Upper lobe of left lung (tissue), 6 donors: ENCODE measurements around the gene VAPA. TPM values are rescaled to one million over a fixed set of nuclear protein-coding genes. Genes with fewer than 3 reads are reported as not detected.

Experiments
- ATAC-seq, 2 donors: fragments of 200-7000 bp; cut with Tn5 transposase; one replicate each; pipeline ENCODE4 v1.9.1; 2022; ENCODE audit warnings: mild to moderate bottlenecking in 2 of 2, moderate library complexity in 2 of 2; ENCODE audit not compliant: low FRiP score in 2 of 2
- DNase-seq, 2 donors: peaks; one replicate each; pipeline ENCODE4 v3.0.0-alpha.2; 2019 to 2020
- H3K27ac ChIP-seq, 4 donors: fragments of 200-600 bp; sonication (generic); one replicate each; pipeline ENCODE4 v1.5.1; 2016 to 2019
- H3K27me3 ChIP-seq, 4 donors: fragments of 200-600 bp; sonication (generic); one replicate each; pipeline ENCODE4 v1.5.1; 2017 to 2019
- H3K36me3 ChIP-seq, 4 donors: fragments of 200-600 bp; sonication (generic); one replicate each; pipeline ENCODE4 v1.5.1; 2016 to 2019
- H3K4me1 ChIP-seq, 4 donors: fragments of 200-600 bp; sonication (generic); one replicate each; pipeline ENCODE4 v1.5.1; 2018 to 2019
- H3K4me3 ChIP-seq, 4 donors: fragments of 200-600 bp; sonication (generic); one replicate each; pipeline ENCODE4 v1.5.1; 2017 to 2019; ENCODE audit warnings: mild to moderate bottlenecking in 2 of 4, moderate library complexity in 1 of 4
- H3K9me3 ChIP-seq, 4 donors: fragments of 200-600 bp; sonication (generic); one replicate each; pipeline ENCODE4 v1.5.1; 2018 to 2019
- CTCF ChIP-seq, 6 experiments: fragments of 450-650 bp in 4 of 6; fragments of 200-600 bp in 2 of 6; sonication (generic) in 2 of 6; IDR thresholded peaks; one replicate each; pipeline ENCODE4 v1.5.1; 2016 to 2019; ENCODE audit warnings: antibody characterized with exemption in 6 of 6
- EP300 ChIP-seq, 4 donors: sonication (generic); formaldehyde crosslinking; IDR thresholded peaks; one replicate each; pipeline ENCODE4 v1.5.1; 2017; ENCODE audit warnings: antibody characterized with exemption in 4 of 4, control low read depth in 2 of 4
- POLR2A ChIP-seq, 4 donors: fragments of 450-650 bp; IDR thresholded peaks; one replicate each; pipeline ENCODE4 v1.5.1; 2016 to 2017; ENCODE audit warnings: antibody characterized with exemption in 4 of 4, mild to moderate bottlenecking in 2 of 4
- POLR2AphosphoS5 ChIP-seq, 2 donors: sonication (generic); formaldehyde crosslinking; IDR thresholded peaks; one replicate each; pipeline ENCODE4 v1.5.1; 2017; ENCODE audit warnings: antibody characterized with exemption in 2 of 2
- WGBS, 2 donors: methylation state at CpG; one replicate each; pipeline ENCODE4 v1.1.5; 2017 to 2018; 5-methylcytosine and 5-hydroxymethylcytosine counted together
- total RNA-seq, 6 donors: library from RNA; depleted of rRNA in 4 of 6; stranded (reverse); fragments of >200 nt in 4 of 6; gene quantifications; one replicate each; pipeline versions ENCODE4 v1.1.0 to v1.2.1, GENCODE V29; 2016 to 2021
- donor health status: DM: no; HTN: no; CAD: no; lungs with moderate emphysema.
- donor health status: DM: no; HTN: yes; CAD: no; lungs with severe emphysema.

The VAPA gene
- total RNA-seq, 6 donors from 2014 or later: 233 to 566 (median 285) TPM

- H3K4me3 ChIP-seq: no peak overlapping the region
- ATAC-seq: no peak
- no peak for DNase-seq
- no peak overlapping the region for H3K27ac ChIP-seq
- H3K36me3 ChIP-seq: no peaks in the 10 kb centered on the region
- H3K4me1 ChIP-seq: peaks cover 0 to 2% (median 0%) of the 10 kb centered on the region in 4 donors
- 65 to 66% methylated on average over 11 of the region's 11 CpGs for WGBS, 2 donors
- H3K9me3 ChIP-seq: peaks cover 0 to 9% (median 5%) of the 10 kb centered on the region in 4 donors
- TF ChIP-seq POLR2A (IDR thresholded peaks at IDR 0.05): no peak
- TF ChIP-seq EP300 (IDR thresholded peaks at IDR 0.05): no peak
- no peak for TF ChIP-seq POLR2AphosphoS5 (IDR thresholded peaks at IDR 0.05)
- TF ChIP-seq CTCF (IDR thresholded peaks at IDR 0.05): no peak
- H3K27me3 ChIP-seq: no peaks in the 10 kb centered on the region
Measured at GRCh38 chr18:9994026-9994570, 80.3 kb downstream of the VAPA start.

DNA sequence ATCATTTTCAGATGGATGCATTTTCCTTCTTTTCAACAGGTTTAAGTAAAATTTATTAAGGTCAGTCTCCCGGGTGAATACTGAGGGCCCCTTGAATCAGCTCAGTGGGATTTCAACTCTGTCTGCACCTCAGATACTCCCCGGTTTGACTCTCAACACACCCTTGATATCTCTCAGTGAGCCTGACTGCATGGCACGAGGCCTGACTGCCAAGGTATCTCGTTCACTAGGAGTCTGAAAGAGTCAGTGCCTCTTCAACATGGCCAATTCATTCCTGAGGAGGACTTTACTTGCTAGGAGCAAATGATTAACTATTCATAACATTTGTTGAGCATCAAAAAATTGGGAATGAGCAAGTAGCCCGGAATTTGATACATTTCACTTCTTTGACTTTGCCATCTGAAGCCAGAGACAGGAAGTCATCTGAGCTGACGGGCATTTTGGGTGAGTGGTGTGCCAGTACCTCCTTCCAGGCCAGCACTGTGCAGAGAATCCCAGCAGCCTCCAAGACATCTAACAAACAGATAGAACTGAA is 81.0 kb downstream of the VAPA start:
- TF ChIP-seq POLR2A (IDR thresholded peaks at IDR 0.05) (no peak), EP300 (IDR thresholded peaks at IDR 0.05) (no peak), POLR2AphosphoS5 (IDR thresholded peaks at IDR 0.05) (no peak), CTCF (IDR thresholded peaks at IDR 0.05) (no peak)
- ATAC-seq (no peak), DNase-seq (no peak)
- no peak overlapping the region for H3K4me3 ChIP-seq
- H3K36me3 ChIP-seq: no peaks in the 10 kb centered on the region
- no peak overlapping the region for H3K27ac ChIP-seq
- WGBS, 2 donors: 80 to 83% methylated on average over 6 of the region's 6 CpGs
- no peaks in the 10 kb centered on the region for H3K27me3 ChIP-seq
- peaks cover 0 to 2% (median 0%) of the 10 kb centered on the region in 4 donors for H3K4me1 ChIP-seq
- H3K9me3 ChIP-seq: peaks cover 0 to 9% (median 5%) of the 10 kb centered on the region in 4 donors

GRCh38 chr18:9995631-9996030 is 81.8 kb downstream of the VAPA start:
- DNase-seq (no peak), ATAC-seq (no peak)
- Histone ChIP-seq H3K9me3 (peaks cover 0 to 9% (median 5%) of the 10 kb centered on the region in 4 donors), H3K27ac (no peak overlapping the region), H3K4me3 (no peak overlapping the region), H3K36me3 (no peaks in the 10 kb centered on the region), H3K4me1 (peaks cover 0 to 2% (median 0%) of the 10 kb centered on the region in 4 donors), H3K27me3 (no peaks in the 10 kb centered on the region)
- WGBS, 2 donors: 76 to 100% methylated on average over 1 to 2 of the region's 2 CpGs
- TF ChIP-seq CTCF (IDR thresholded peaks at IDR 0.05) (no peak), POLR2AphosphoS5 (IDR thresholded peaks at IDR 0.05) (no peak), POLR2A (IDR thresholded peaks at IDR 0.05) (no peak), EP300 (IDR thresholded peaks at IDR 0.05) (no peak)

DNA sequence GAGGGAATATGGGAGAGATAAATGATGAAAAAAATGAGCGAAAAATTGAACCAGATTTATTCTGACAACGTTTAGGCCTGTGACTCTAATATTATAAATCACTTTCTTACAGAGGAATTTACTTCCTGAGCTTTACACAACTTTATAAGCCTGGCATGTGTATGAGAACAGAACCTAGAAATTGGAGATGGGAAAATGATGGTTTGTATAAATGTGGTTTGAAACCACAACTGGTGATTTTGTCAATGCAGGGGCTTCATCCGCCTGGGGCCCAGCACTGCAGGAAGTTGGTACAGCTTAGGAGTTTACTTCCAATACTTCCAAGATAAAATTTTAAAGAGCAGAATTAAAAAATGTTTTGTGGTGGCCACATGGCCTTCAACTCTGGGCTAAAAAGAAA is 82.3 kb downstream of the VAPA start:
- WGBS, 2 donors: 61 to 65% methylated on average over 3 of the region's 3 CpGs
- H3K36me3 ChIP-seq: no peaks in the 10 kb centered on the region
- H3K27ac ChIP-seq: no peak overlapping the region

More for the DNA sequence above, 82.3 kb downstream of the VAPA start:
- no peak for TF ChIP-seq POLR2AphosphoS5 (IDR thresholded peaks at IDR 0.05)
- no peak for TF ChIP-seq POLR2A (IDR thresholded peaks at IDR 0.05)
- TF ChIP-seq EP300 (IDR thresholded peaks at IDR 0.05): no peak
- TF ChIP-seq CTCF (IDR thresholded peaks at IDR 0.05): no peak
- H3K9me3 ChIP-seq: peaks cover 0 to 9% (median 5%) of the 10 kb centered on the region in 4 donors
- H3K27me3 ChIP-seq: no peaks in the 10 kb centered on the region
- ATAC-seq (no peak), DNase-seq (no peak)
- no peak overlapping the region for H3K4me3 ChIP-seq
- peaks cover 0 to 2% (median 0%) of the 10 kb centered on the region in 4 donors for H3K4me1 ChIP-seq
